ENCODE data around the gene DCBLD1.

DNA sequence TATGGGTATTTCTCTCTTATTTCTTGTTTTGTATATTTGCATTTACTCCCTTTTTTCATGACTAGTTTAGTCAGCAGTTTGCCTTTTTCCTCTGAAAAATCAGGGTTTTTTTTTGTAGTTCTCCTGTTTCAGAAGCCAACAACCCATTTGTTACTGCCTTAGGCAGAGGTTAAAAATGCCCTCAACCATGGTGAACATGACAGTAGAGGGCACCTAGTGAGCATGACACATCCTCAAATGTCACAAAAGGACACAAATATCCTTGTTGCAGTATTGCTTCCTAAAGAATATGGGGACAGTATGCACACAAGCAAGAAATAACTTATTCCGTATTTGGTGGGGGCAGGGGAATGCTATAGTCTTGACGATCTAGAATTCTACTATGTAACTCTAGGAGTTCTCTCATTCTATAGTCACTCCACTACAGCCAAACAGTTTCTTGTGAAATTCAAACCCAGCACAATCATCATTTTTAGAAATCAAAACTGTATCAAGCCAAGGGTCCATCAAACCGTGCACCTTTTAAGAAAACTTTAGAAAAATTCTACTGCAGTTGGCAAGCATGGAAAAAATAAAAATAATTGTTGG, 72.9 kb downstream of the DCBLD1 start:
- TF ChIP-seq ZNF132 (tag by site-specific recombination; IDR thresholded peaks at IDR 0.05; ENCODE audit: borderline replicate concordance), result no peak
- TF ChIP-seq ZNF311 (tag by site-specific recombination; IDR thresholded peaks at IDR 0.05; ENCODE audit: borderline replicate concordance), result no peak
- TF ChIP-seq SP3 (tag by site-specific recombination; IDR thresholded peaks at IDR 0.05), result no peak
- no peak for TF ChIP-seq SETDB1 (IDR thresholded peaks at IDR 0.05; ENCODE audit: insufficient read length, low read length)
- TF ChIP-seq ZBTB26 (tag by site-specific recombination; optimal IDR thresholded peaks at IDR 0.05), result no peak
- TF ChIP-seq SP2 (tag by site-specific recombination; IDR thresholded peaks at IDR 0.05), result no peak
- TF ChIP-seq, protein P1, sequence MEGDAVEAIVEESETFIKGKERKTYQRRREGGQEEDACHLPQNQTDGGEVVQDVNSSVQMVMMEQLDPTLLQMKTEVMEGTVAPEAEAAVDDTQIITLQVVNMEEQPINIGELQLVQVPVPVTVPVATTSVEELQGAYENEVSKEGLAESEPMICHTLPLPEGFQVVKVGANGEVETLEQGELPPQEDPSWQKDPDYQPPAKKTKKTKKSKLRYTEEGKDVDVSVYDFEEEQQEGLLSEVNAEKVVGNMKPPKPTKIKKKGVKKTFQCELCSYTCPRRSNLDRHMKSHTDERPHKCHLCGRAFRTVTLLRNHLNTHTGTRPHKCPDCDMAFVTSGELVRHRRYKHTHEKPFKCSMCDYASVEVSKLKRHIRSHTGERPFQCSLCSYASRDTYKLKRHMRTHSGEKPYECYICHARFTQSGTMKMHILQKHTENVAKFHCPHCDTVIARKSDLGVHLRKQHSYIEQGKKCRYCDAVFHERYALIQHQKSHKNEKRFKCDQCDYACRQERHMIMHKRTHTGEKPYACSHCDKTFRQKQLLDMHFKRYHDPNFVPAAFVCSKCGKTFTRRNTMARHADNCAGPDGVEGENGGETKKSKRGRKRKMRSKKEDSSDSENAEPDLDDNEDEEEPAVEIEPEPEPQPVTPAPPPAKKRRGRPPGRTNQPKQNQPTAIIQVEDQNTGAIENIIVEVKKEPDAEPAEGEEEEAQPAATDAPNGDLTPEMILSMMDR (tag by site-specific recombination; IDR thresholded peaks at IDR 0.05), result no peak
- TF ChIP-seq ZNF292 (tag by site-specific recombination; IDR thresholded peaks at IDR 0.05; ENCODE audit: borderline replicate concordance, low read depth), result no peak
- no peak for TF ChIP-seq ZNF792 (tag by site-specific recombination; IDR thresholded peaks at IDR 0.05)
- no peak for TF ChIP-seq GFI1B (tag by site-specific recombination; IDR thresholded peaks at IDR 0.05)
- no peak for TF ChIP-seq MZF1 (tag by site-specific recombination; IDR thresholded peaks at IDR 0.05; ENCODE audit: borderline replicate concordance)
- no peak for TF ChIP-seq ZNF138 (tag by site-specific recombination; IDR thresholded peaks at IDR 0.05; ENCODE audit: borderline replicate concordance)
